Mesenchymal stem cell (in vitro differentiated cells and primary cell): ENCODE data around the gene CACNA1I.

Source experiments
- DNase-seq: peaks from one replicate; pipeline ENCODE4 v3.0.0-alpha.2; 2013
- H2AFZ ChIP-seq: one replicate; pipeline ENCODE4 v1.6.1; 2013; ENCODE audit warnings: low read depth, mild to moderate bottlenecking, control low read depth, inconsistent platforms, low read length, moderate library complexity
- H2AK5ac ChIP-seq: 2 replicates; pipeline ENCODE4 v1.6.1; 2013; ENCODE audit warnings: low read length, moderate library complexity, mild to moderate bottlenecking, inconsistent platforms; ENCODE audit not compliant: severe bottlenecking
- H2BK120ac ChIP-seq: one replicate; pipeline ENCODE4 v1.6.1; 2013; ENCODE audit warnings: low read depth, mild to moderate bottlenecking, inconsistent platforms, low read length, moderate library complexity
- H2BK12ac ChIP-seq, 2 experiments: one replicate each; pipeline ENCODE4 v1.6.1; 2013; ENCODE audit warnings: inconsistent platforms in 2 of 2, low read length in 2 of 2, mild to moderate bottlenecking in 2 of 2, moderate library complexity in 2 of 2, control low read depth in 1 of 2
- H2BK15ac ChIP-seq: one replicate; pipeline ENCODE4 v1.6.1; 2013; ENCODE audit warnings: mild to moderate bottlenecking, low read depth, inconsistent platforms; ENCODE audit not compliant: poor library complexity, severe bottlenecking
- H2BK5ac ChIP-seq: 2 replicates; pipeline ENCODE4 v1.6.1; 2013; ENCODE audit warnings: low read depth, mild to moderate bottlenecking, low read length, control low read depth, inconsistent platforms; ENCODE audit not compliant: poor library complexity, severe bottlenecking
- H3K14ac ChIP-seq, 2 experiments: one replicate each; pipeline ENCODE4 v1.6.1; 2013; ENCODE audit warnings: inconsistent platforms in 2 of 2, low read length in 2 of 2, control low read depth in 1 of 2, mild to moderate bottlenecking in 1 of 2, moderate library complexity in 1 of 2
- H3K18ac ChIP-seq, 2 experiments: one replicate each; pipeline ENCODE4 v1.6.1; 2013; ENCODE audit warnings: inconsistent platforms in 2 of 2, low read length in 2 of 2, control low read depth in 1 of 2, low read depth in 1 of 2, mild to moderate bottlenecking in 1 of 2
- H3K23ac ChIP-seq, 2 experiments: one replicate each; pipeline ENCODE4 v1.6.1; 2013; ENCODE audit warnings: inconsistent platforms in 2 of 2, low read length in 2 of 2, mild to moderate bottlenecking in 2 of 2, moderate library complexity in 2 of 2, control low read depth in 1 of 2
- H3K27ac ChIP-seq: 2 replicates; pipeline ENCODE4 v1.5.1; 2013; ENCODE audit warnings: mild to moderate bottlenecking, moderate library complexity, low read length, control low read depth, inconsistent platforms; ENCODE audit not compliant: poor library complexity, severe bottlenecking
- H3K27me3 ChIP-seq, 2 experiments: 2 replicates each; pipeline versions ENCODE4 v1.6.1 to v1.7.0; 2013; ENCODE audit warnings: low read length in 2 of 2, mild to moderate bottlenecking in 2 of 2, moderate library complexity in 2 of 2, control low read depth in 1 of 2, inconsistent platforms in 1 of 2; ENCODE audit not compliant: control insufficient read depth in 1 of 2, insufficient read depth in 1 of 2
- H3K36me3 ChIP-seq, 2 experiments: 2 replicates each; pipeline versions ENCODE4 v1.6.1 to v1.7.0; 2013; ENCODE audit warnings: low read length in 2 of 2, control low read depth in 1 of 2, inconsistent platforms in 1 of 2, low read depth in 1 of 2, mild to moderate bottlenecking in 1 of 2; ENCODE audit not compliant: insufficient read depth in 2 of 2, control insufficient read depth in 1 of 2
- H3K4ac ChIP-seq, 2 experiments: one replicate each; pipeline ENCODE4 v1.6.1; 2013; ENCODE audit warnings: inconsistent platforms in 2 of 2, low read length in 2 of 2, mild to moderate bottlenecking in 2 of 2, moderate library complexity in 2 of 2, control low read depth in 1 of 2, low read depth in 1 of 2
- H3K4me1 ChIP-seq: 2 replicates; pipeline ENCODE4 v1.6.1; 2013; ENCODE audit warnings: low read depth, low read length, control low read depth; ENCODE audit not compliant: control insufficient read depth, insufficient read depth
- H3K4me2 ChIP-seq: 2 replicates; pipeline ENCODE4 v1.6.1; 2013; ENCODE audit warnings: low read length, mild to moderate bottlenecking, inconsistent platforms; ENCODE audit not compliant: poor library complexity, severe bottlenecking
- H3K4me3 ChIP-seq, 2 experiments: 2 replicates each; pipeline versions ENCODE4 v1.5.1 to v1.7.0; 2013; ENCODE audit warnings: low read length in 2 of 2, mild to moderate bottlenecking in 2 of 2, control low read depth in 1 of 2, low read depth in 1 of 2; ENCODE audit not compliant: insufficient read depth in 1 of 2
- H3K79me1 ChIP-seq: replicated peaks from 2 replicates; pipeline ENCODE4 v1.6.1; 2013; ENCODE audit warnings: mild to moderate bottlenecking, control low read depth, low read length, inconsistent platforms; ENCODE audit not compliant: poor library complexity, severe bottlenecking
- H3K9ac ChIP-seq: 2 replicates; pipeline ENCODE4 v1.7.0; 2013; ENCODE audit warnings: mild to moderate bottlenecking, low read length, moderate library complexity
- H3K9me3 ChIP-seq: 2 replicates; pipeline ENCODE4 v1.7.0; 2013; ENCODE audit warnings: mild to moderate bottlenecking, low read length; ENCODE audit not compliant: control insufficient read depth
- H4K8ac ChIP-seq: one replicate; pipeline ENCODE4 v1.6.1; 2013; ENCODE audit warnings: inconsistent platforms, mild to moderate bottlenecking, low read length, moderate library complexity
- H4K91ac ChIP-seq: one replicate; pipeline ENCODE4 v1.6.1; 2013; ENCODE audit warnings: mild to moderate bottlenecking, low read length, inconsistent platforms
- WGBS: methylation state at CpG from one replicate; pipeline ENCODE4 v1.1.7; 2013; ENCODE audit warnings: mixed read lengths; 5-methylcytosine and 5-hydroxymethylcytosine counted together

Gene CACNA1I

DNA sequence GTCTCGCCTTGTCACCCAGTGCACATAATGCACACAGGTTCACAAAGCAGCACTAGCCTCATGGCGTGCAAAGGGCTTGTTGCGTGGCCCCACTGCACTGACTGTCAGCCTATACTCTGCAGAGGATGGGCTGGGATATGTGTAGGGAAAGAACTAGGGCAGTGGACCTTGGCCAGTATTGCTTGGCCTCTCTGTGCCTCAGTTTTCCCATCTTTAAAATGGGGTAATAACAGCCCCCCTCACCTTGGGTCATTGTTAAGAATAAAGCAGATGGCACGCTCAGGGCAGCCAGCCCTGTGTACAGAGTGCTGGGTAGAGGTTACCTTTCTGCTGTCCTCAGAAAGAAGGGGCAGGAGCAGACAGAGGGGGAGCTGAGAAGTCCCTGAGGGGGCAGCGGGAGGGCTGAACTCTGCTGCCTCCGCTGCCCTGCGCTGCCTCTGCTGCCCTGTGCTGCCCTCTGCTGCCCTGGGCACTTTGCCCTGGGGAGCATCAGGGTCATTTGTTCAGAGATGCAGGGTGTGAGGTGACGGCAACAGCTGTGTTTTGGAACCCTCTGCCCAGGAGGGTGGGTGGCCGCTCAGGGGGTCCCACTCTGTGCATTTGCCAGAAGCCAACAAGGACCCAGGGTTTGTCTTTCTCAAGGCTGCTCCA lies 71.2 kb downstream of the CACNA1I start:
- Histone ChIP-seq H4K91ac (no peak overlapping the region), H3K9me3 (peaks cover 8% of the 10 kb centered on the region), H3K9ac (no peak overlapping the region), H3K4me1 (peaks cover 6% of the 10 kb centered on the region), H4K8ac (no peak overlapping the region), H3K27me3 (peaks cover 27 to 41% of the 10 kb centered on the region in 2 experiments), H2AFZ (no peak overlapping the region), H3K23ac (no peak overlapping the region), H2BK15ac (no peak overlapping the region), H3K27ac (no peak overlapping the region), H3K18ac (no peak overlapping the region), H2BK120ac (no peak overlapping the region), H3K4me3 (no peak overlapping the region), H3K4me2 (no peak overlapping the region), H2AK5ac (no peak overlapping the region), H3K14ac (no peak overlapping the region), H2BK5ac (no peak overlapping the region), H3K36me3 (no peaks in the 10 kb centered on the region), H2BK12ac (no peak overlapping the region), H3K4ac (no peak overlapping the region), H3K79me1 (no peaks in the 10 kb centered on the region)
- DNase-seq = no peak
- WGBS = 73% methylated on average over 9 of the region's 9 CpGs

DNA sequence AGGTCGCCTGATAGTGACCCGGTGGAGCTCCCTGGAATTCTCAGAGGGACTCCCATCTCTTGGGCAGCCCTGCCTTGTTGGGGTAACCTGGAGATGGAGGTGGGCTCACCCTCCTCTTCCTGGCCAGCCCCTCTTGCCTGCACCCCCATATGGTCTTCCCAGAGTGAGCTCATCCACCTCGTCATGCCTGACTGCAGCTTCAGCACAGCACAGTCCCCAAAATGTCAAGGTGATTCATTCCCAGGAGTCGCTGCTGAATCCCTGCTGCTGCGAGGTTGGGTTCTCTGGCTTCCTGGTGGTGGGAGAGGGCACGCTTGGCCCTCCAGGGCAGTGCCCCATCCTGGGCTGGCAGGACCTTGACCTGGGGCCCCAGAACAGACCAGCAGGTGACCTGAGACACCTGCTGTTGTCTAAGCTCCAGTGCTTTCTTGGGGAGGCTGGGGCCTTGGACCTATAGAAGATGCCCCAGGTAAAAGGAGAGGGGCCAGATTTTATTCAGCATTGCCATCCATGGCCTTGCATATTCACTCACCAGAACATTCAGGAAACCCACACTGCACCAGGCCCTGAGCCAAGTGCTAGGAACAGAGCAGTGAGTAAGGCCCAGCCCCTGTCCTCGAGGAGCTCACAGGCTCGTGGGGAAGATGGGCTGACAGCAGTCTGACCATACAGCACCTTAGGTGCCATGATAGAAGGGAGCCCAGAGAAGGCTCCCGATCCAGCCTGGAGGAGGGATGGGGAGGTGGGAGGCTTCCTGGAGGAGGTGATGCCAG lies 72.9 kb downstream of the CACNA1I start:
- Histone ChIP-seq H3K9me3 (peaks cover 8% of the 10 kb centered on the region), H3K79me1 (no peaks in the 10 kb centered on the region), H2BK120ac (no peak overlapping the region), H2BK12ac (no peak overlapping the region), H2AK5ac (no peak overlapping the region), H4K91ac (no peak overlapping the region), H2BK15ac (no peak overlapping the region), H3K36me3 (no peaks in the 10 kb centered on the region), H3K14ac (no peak overlapping the region), H3K27me3 (peaks cover 27 to 49% of the 10 kb centered on the region in 2 experiments), H4K8ac (no peak overlapping the region), H3K27ac (no peak overlapping the region), H2AFZ (no peak overlapping the region), H3K18ac (no peak overlapping the region), H3K9ac (no peak overlapping the region), H3K23ac (no peak overlapping the region), H3K4me2 (no peak overlapping the region), H3K4me3 (no peak overlapping the region), H3K4ac (no peak overlapping the region), H2BK5ac (no peak overlapping the region), H3K4me1 (peaks cover 12% of the 10 kb centered on the region)
- DNase-seq = no peak
- WGBS = 76% methylated on average over 9 of the region's 9 CpGs

DNA sequence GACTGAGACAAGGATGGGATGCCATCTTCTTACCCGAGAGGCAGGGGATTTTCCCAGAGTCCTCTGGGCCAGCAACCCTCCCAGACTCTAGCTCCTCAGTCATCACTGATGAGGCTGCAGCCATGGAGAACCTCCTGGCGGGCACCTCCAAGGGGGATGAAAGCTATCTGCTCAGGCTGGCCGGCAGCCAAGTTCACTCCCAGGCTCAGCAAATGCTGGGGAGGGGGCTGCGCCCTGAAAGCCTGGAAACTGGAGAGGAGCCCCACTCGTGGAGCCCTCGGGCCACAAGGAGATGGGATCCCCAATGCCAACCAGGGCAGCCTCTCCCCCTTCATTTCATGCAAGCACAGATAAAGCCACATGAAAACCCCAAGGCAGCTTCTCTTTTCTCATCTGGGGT lies 75.0 kb downstream of the CACNA1I start:
- 71% methylated on average over 6 of the region's 6 CpGs for WGBS
- no peak overlapping the region for H4K8ac ChIP-seq

DNA sequence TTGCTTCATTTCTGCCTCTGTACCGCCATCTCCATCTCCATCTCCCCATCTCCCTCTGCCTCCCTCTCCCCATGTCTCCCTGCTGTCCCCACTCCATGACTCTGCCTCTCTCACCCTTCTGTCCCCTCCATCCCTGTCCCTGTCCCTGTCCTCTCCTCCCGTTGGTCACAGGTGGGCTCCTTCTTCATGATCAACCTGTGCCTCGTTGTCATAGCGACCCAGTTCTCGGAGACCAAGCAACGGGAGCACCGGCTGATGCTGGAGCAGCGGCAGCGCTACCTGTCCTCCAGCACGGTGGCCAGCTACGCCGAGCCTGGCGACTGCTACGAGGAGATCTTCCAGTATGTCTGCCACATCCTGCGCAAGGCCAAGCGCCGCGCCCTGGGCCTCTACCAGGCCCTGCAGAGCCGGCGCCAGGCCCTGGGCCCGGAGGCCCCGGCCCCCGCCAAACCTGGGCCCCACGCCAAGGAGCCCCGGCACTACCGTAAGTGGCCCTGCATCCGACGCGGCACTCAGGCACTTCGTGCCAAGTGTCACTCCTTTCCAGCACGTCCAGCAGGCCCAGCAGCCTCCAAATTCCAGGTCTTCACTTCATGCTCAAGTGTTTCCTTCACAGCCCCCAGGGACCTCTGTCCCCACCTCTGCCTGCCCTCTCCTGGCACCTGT lies 76.0 kb downstream of the CACNA1I start:
- H3K27me3 ChIP-seq = peaks cover 19 to 38% of the 10 kb centered on the region in 2 experiments
- no peak overlapping the region for H2AK5ac ChIP-seq
- no peak overlapping the region for H3K4me2 ChIP-seq
- no peak overlapping the region for H4K91ac ChIP-seq
- no peak overlapping the region for H3K14ac ChIP-seq
- H3K79me1 ChIP-seq = no peaks in the 10 kb centered on the region
- no peak overlapping the region for H2BK15ac ChIP-seq
- no peak overlapping the region for H2BK5ac ChIP-seq
- peaks cover 19% of the 10 kb centered on the region for H3K4me1 ChIP-seq
- H2AFZ ChIP-seq = no peak overlapping the region
- no peak overlapping the region for H3K23ac ChIP-seq
- no peak overlapping the region for H3K27ac ChIP-seq
- no peak overlapping the region for H4K8ac ChIP-seq
- no peak overlapping the region for H3K4ac ChIP-seq
- no peak for DNase-seq
- no peak overlapping the region for H2BK120ac ChIP-seq
- no peaks in the 10 kb centered on the region for H3K9me3 ChIP-seq
- no peak overlapping the region for H3K4me3 ChIP-seq
- H3K9ac ChIP-seq = no peak overlapping the region
- 93% methylated on average over 31 of the region's 31 CpGs for WGBS
- no peak overlapping the region for H3K18ac ChIP-seq
- H3K36me3 ChIP-seq = no peaks in the 10 kb centered on the region
- H2BK12ac ChIP-seq = no peak overlapping the region

More for the DNA sequence above, 75.0 kb downstream of the CACNA1I start:
- Histone ChIP-seq H3K14ac (no peak overlapping the region), H2BK5ac (no peak overlapping the region), H2BK12ac (no peak overlapping the region), H2BK15ac (no peak overlapping the region), H3K27me3 (peaks cover 26 to 47% of the 10 kb centered on the region in 2 experiments), H3K9ac (no peak overlapping the region), H3K23ac (no peak overlapping the region), H3K9me3 (no peaks in the 10 kb centered on the region), H3K18ac (no peak overlapping the region), H3K4me3 (no peak overlapping the region), H2AFZ (no peak overlapping the region), H3K79me1 (no peaks in the 10 kb centered on the region), H3K27ac (no peak overlapping the region), H3K4me2 (no peak overlapping the region), H2AK5ac (no peak overlapping the region), H3K4me1 (peaks cover 19% of the 10 kb centered on the region), H2BK120ac (no peak overlapping the region), H3K4ac (no peak overlapping the region), H4K91ac (no peak overlapping the region), H3K36me3 (no peaks in the 10 kb centered on the region)
- no peak for DNase-seq
